GM12878 (cell line): ENCODE data around the gene MYT1. TPM values are rescaled to one million over a fixed set of nuclear protein-coding genes. Genes with fewer than 3 reads are reported as not detected.

Experiments
- ATAC-seq: fragments of 200-7000 bp; cut with Tn5 transposase; 3 replicates; pipeline ENCODE4 v1.9.1; 2020; ENCODE audit warnings: mild to moderate bottlenecking, moderate library complexity
- BruUV-seq: library from RNA; stranded (reverse); fragments of 400-500 nt; replicated peaks from 2 replicates; lab custom pipeline; 2021; lab: Mats Ljungman, UMichigan
- CTCF ChIA-PET: fragments of 300-600 bp; sonication (Branson Sonifier 250); formaldehyde crosslinking; extraction: SDS; loops from one replicate; lab custom pipeline; 2021; ENCODE audit warnings: inconsistent platforms; lab: Yijun Ruan, JAX
- POLR2A ChIA-PET: fragments of 350-600 bp; formaldehyde crosslinking; extraction: SDS; loops from one replicate; lab custom pipeline; 2021; ENCODE audit warnings: inconsistent platforms; lab: Charles Lee
- RAD21 ChIA-PET: fragments of 300-600 bp; sonication (Branson Sonifier 250); formaldehyde crosslinking; loops from one replicate; lab custom pipeline; 2023; ENCODE audit warnings: antibody characterized with exemption; ENCODE audit not compliant: unreplicated experiment; lab: Charles Lee
- SMC1A ChIA-PET: fragments of 300-600 bp; sonication (Branson Sonifier 250); formaldehyde crosslinking; loops from one replicate; lab custom pipeline; 2023; ENCODE audit not compliant: unreplicated experiment, uncharacterized antibody; lab: Charles Lee
- DNase-seq: peaks from one replicate; pipeline ENCODE4 v3.0.0-alpha.2; 2011; ENCODE audit warnings: low read depth, low spot score
- FAIRE-seq: peaks from 3 replicates; lab custom pipeline; 2011; peaks lifted over from hg19 to GRCh38; lab: Jason Lieb, UNC
- H2AFZ ChIP-seq: 2 replicates; pipeline ENCODE4 v1.6.0; 2011; ENCODE audit warnings: low read depth, low read length, control low read depth; ENCODE audit not compliant: control insufficient read depth
- H3K27ac ChIP-seq: 2 replicates; pipeline ENCODE4 v1.5.1; 2011; ENCODE audit warnings: control low read depth; ENCODE audit not compliant: control insufficient read depth, insufficient read depth
- H3K27me3 ChIP-seq, 2 experiments: replicated peaks in 1 of 2; 2 replicates each; pipeline versions ENCODE4 v1.6.0 to v1.6.1; 2011; ENCODE audit warnings: low read length in 1 of 2; ENCODE audit not compliant: control insufficient read depth in 2 of 2, insufficient read depth in 2 of 2
- H3K36me3 ChIP-seq, 2 experiments: 2 replicates each; pipeline ENCODE4 v1.5.1; 2011; ENCODE audit warnings: low read length in 1 of 2; ENCODE audit not compliant: control insufficient read depth in 2 of 2, insufficient read depth in 2 of 2
- H3K4me1 ChIP-seq: 2 replicates; pipeline ENCODE4 v1.6.1; 2011; ENCODE audit warnings: mild to moderate bottlenecking, low read length, moderate library complexity, mixed read lengths; ENCODE audit not compliant: control insufficient read depth, insufficient read depth
- H3K4me2 ChIP-seq: 2 replicates; pipeline ENCODE4 v1.6.0; 2011; ENCODE audit warnings: control low read depth; ENCODE audit not compliant: control insufficient read depth, insufficient read depth
- H3K4me3 ChIP-seq: fragments of 200-600 bp; sonication (generic); 2 replicates; pipeline ENCODE4 v1.5.1; 2016
- H3K79me2 ChIP-seq: 2 replicates; pipeline ENCODE4 v1.6.0; 2011; ENCODE audit warnings: low read length; ENCODE audit not compliant: control insufficient read depth, insufficient read depth
- H3K9ac ChIP-seq: 2 replicates; pipeline ENCODE4 v1.8.0; 2011; ENCODE audit warnings: low read length, control low read depth, mixed read lengths; ENCODE audit not compliant: control insufficient read depth, insufficient read depth
- H3K9me3 ChIP-seq: replicated peaks from 3 replicates; pipeline ENCODE4 v1.5.1; 2011; ENCODE audit warnings: mild to moderate bottlenecking, low read length; ENCODE audit not compliant: control insufficient read depth, insufficient read depth
- H4K20me1 ChIP-seq: 2 replicates; pipeline ENCODE4 v1.6.0; 2011; ENCODE audit not compliant: control insufficient read depth, insufficient read depth
- CBFB ChIP-seq: IDR thresholded peaks from 2 replicates; pipeline ENCODE4 v1.6.1; 2016; ENCODE audit warnings: antibody characterized with exemption, low read depth
- CEBPB ChIP-seq, 2 experiments: fragments of 150-350 bp in 1 of 2; IDR thresholded peaks; 2 replicates each; pipeline ENCODE4 v1.6.1; 2012 to 2014; ENCODE audit warnings: low read depth in 2 of 2, low read length in 2 of 2, borderline replicate concordance in 1 of 2, inconsistent platforms in 1 of 2
- CREM ChIP-seq: IDR thresholded peaks from 2 replicates; pipeline ENCODE4 v1.6.1; 2014; ENCODE audit warnings: antibody characterized with exemption, low read depth
- DPF2 ChIP-seq: fragments of 450-650 bp; IDR thresholded peaks from 2 replicates; pipeline ENCODE4 v1.6.1; 2017; ENCODE audit warnings: mild to moderate bottlenecking
- FOXK2 ChIP-seq: fragments of 450-650 bp; IDR thresholded peaks from 2 replicates; pipeline ENCODE4 v1.6.1; 2017; ENCODE audit warnings: mild to moderate bottlenecking, moderate library complexity
- WGBS: methylation state at CpG from one replicate; pipeline ENCODE4 v1.1.6; 2016; ENCODE audit warnings: low lambda C conversion rate; ENCODE audit not compliant: insufficient replicate concordance, insufficient coverage; ENCODE audit errors: missing lambda C conversion rate; 5-methylcytosine and 5-hydroxymethylcytosine counted together
- in situ Hi-C: fragments of 300-500 bp; cut with MboI; formaldehyde crosslinking; loops from 9 replicates; pipeline ENCODE4 v1.14.3; 2018; ENCODE audit warnings: mixed read lengths
- intact Hi-C: fragments of 100-400 bp; cut with micrococcal nuclease; formaldehyde crosslinking; loops from one replicate; pipeline ENCODE4 v1.14.2; 2022; ENCODE audit not compliant: unreplicated experiment
- polyA plus RNA-seq, 11 experiments: library from polyadenylated mRNA; depleted of rRNA in 4 of 11; unstranded in 6 of 11; stranded (reverse) in 5 of 11; fragments of >200 nt; fragmentation: Nextera tagmentation in 4 of 11; fragmentation: Illumina TruSeq in 1 of 11; extraction: Ambion mirVana in 4 of 11; extraction: Trizol in 1 of 11; gene quantifications; 1 replicate in 1 of 11; 2 replicates in 10 of 11; pipeline versions ENCODE4 v1.2.1 to v1.2.3, GENCODE V29; 2011 to 2016; ENCODE audit warnings: inconsistent platforms in 2 of 11, missing spikeins in 2 of 11, low read depth in 1 of 11
- total RNA-seq, 4 experiments: library from RNA; depleted of rRNA in 3 of 4; stranded (reverse); fragments of >200 nt in 3 of 4; fragmentation: Illumina TruSeq in 1 of 4; extraction: Trizol in 1 of 4; gene quantifications; 2 replicates each; pipeline versions ENCODE4 v1.2.1 to v1.2.3, GENCODE V29; 2013 to 2021
- TF ChIP-seq, protein P1 (sequence below): fragments of 450-650 bp; IDR thresholded peaks from 2 replicates; pipeline ENCODE4 v1.6.1; 2017; ENCODE audit warnings: mild to moderate bottlenecking, moderate library complexity
- TF ChIP-seq, protein P2 (sequence below): fragments of 450-650 bp; formaldehyde crosslinking; IDR thresholded peaks from 2 replicates; pipeline ENCODE4 v1.5.0; 2022; ENCODE audit warnings: mild to moderate bottlenecking, missing genetic modification characterization

MYT1 gene
- total and polyA plus RNA-seq, 10 of the 15 experiments (the other 5 are each of a cell fraction or from before 2014, with no cell fraction given), result 0.01 to 0.10 TPM; not detected in 8

DNA sequence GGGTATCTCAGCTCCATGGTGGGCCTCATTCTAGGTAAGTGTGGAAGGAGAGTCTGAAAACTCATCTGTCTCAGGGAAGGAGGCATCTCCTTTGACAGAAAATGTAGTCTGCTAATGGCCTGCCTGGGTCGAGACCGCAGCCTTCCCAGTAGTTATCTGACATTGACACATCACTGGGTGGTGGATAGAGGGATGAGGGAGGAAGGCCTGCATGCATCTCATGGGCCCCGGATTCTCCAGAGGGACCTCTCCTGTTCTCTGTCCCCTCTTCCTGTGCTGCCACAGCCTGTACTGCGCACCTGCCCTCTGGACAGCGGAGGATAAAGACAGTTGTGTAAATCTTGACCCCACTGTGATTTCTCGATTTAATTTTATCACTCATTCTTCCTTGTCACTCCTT, 96.0 kb downstream of the MYT1 start:
- H3K4me3 ChIP-seq, result no peak overlapping the region
- ChIA-PET SMC1A (interaction anchor here (1.5 kb wide), 1 partner anchor 25 kb away, joined by 3 read pairs; no protein-coding TSS in a partner anchor), CTCF (interaction anchor here (0.5 to 9.3 kb wide), 2 partner anchors 24 to 140 kb away, joined by 3 to 99 read pairs; no protein-coding TSS in a partner anchor), RAD21 (no interaction called here), POLR2A (no interaction called here)
- TF ChIP-seq CBFB, result no peak
- no peak for TF ChIP-seq CEBPB (IDR thresholded peaks at IDR 0.05; ENCODE audit: borderline replicate concordance in 1 of 2, low read depth in 2 of 2, low read length in 2 of 2)
- no peak for TF ChIP-seq DPF2
- no peak for TF ChIP-seq CREM
- no peak for TF ChIP-seq FOXK2
- TF ChIP-seq, protein P1, sequence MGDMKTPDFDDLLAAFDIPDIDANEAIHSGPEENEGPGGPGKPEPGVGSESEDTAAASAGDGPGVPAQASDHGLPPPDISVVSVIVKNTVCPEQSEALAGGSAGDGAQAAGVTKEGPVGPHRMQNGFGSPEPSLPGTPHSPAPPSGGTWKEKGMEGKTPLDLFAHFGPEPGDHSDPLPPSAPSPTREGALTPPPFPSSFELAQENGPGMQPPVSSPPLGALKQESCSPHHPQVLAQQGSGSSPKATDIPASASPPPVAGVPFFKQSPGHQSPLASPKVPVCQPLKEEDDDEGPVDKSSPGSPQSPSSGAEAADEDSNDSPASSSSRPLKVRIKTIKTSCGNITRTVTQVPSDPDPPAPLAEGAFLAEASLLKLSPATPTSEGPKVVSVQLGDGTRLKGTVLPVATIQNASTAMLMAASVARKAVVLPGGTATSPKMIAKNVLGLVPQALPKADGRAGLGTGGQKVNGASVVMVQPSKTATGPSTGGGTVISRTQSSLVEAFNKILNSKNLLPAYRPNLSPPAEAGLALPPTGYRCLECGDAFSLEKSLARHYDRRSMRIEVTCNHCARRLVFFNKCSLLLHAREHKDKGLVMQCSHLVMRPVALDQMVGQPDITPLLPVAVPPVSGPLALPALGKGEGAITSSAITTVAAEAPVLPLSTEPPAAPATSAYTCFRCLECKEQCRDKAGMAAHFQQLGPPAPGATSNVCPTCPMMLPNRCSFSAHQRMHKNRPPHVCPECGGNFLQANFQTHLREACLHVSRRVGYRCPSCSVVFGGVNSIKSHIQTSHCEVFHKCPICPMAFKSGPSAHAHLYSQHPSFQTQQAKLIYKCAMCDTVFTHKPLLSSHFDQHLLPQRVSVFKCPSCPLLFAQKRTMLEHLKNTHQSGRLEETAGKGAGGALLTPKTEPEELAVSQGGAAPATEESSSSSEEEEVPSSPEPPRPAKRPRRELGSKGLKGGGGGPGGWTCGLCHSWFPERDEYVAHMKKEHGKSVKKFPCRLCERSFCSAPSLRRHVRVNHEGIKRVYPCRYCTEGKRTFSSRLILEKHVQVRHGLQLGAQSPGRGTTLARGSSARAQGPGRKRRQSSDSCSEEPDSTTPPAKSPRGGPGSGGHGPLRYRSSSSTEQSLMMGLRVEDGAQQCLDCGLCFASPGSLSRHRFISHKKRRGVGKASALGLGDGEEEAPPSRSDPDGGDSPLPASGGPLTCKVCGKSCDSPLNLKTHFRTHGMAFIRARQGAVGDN, result no peak
- TF ChIP-seq, protein P2, sequence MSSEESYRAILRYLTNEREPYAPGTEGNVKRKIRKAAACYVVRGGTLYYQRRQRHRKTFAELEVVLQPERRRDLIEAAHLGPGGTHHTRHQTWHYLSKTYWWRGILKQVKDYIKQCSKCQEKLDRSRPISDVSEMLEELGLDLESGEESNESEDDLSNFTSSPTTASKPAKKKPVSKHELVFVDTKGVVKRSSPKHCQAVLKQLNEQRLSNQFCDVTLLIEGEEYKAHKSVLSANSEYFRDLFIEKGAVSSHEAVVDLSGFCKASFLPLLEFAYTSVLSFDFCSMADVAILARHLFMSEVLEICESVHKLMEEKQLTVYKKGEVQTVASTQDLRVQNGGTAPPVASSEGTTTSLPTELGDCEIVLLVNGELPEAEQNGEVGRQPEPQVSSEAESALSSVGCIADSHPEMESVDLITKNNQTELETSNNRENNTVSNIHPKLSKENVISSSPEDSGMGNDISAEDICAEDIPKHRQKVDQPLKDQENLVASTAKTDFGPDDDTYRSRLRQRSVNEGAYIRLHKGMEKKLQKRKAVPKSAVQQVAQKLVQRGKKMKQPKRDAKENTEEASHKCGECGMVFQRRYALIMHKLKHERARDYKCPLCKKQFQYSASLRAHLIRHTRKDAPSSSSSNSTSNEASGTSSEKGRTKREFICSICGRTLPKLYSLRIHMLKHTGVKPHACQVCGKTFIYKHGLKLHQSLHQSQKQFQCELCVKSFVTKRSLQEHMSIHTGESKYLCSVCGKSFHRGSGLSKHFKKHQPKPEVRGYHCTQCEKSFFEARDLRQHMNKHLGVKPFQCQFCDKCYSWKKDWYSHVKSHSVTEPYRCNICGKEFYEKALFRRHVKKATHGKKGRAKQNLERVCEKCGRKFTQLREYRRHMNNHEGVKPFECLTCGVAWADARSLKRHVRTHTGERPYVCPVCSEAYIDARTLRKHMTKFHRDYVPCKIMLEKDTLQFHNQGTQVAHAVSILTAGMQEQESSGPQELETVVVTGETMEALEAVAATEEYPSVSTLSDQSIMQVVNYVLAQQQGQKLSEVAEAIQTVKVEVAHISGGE (CRISPR knock-in tag), result no peak
- in situ Hi-C loops (no loop called here), intact Hi-C loops (no loop called here)
- WGBS, result 74% methylated on average over 6 of the region's 6 CpGs
- FAIRE-seq (no peak), ATAC-seq (no peak), DNase-seq (no peak)
- H3K36me3 ChIP-seq, result peaks cover 1 to 7% of the 10 kb centered on the region in 2 experiments; a peak in 3 of 4 replicates
- H3K27ac ChIP-seq, result no peak overlapping the region
- H2AFZ ChIP-seq, result no peak overlapping the region
- H3K79me2 ChIP-seq, result peaks cover 14% of the 10 kb centered on the region
- H4K20me1 ChIP-seq, result no peaks in the 10 kb centered on the region
- BruUV-seq, result no TSS peak
- H3K9ac ChIP-seq, result no peak overlapping the region
- H3K27me3 ChIP-seq, result no peaks in the 10 kb centered on the region
- no peak overlapping the region for H3K4me2 ChIP-seq
- no peaks in the 10 kb centered on the region for H3K9me3 ChIP-seq
- H3K4me1 ChIP-seq, result peaks cover 6% of the 10 kb centered on the region
